GM12873 (cell line): Measurements from ENCODE around the gene DUSP22.

Experiments
- TF ChIP-seq, protein P1 (sequence below): IDR thresholded peaks from 2 replicates; pipeline ENCODE4 v1.5.1; 2012; ENCODE audit warnings: low read depth, mild to moderate bottlenecking, moderate library complexity, low read length, control low read depth; ENCODE audit not compliant: insufficient read depth; ENCODE audit errors: missing control alignments

DUSP22 gene

GRCh38 chr6:291697-292505, at the start of gene DUSP22:
Gene DUSP22, plus strand, starts transcription at chr6:292487. Its CDS starts 53 bp downstream, at chr6:292540.
- TF ChIP-seq, protein P1, sequence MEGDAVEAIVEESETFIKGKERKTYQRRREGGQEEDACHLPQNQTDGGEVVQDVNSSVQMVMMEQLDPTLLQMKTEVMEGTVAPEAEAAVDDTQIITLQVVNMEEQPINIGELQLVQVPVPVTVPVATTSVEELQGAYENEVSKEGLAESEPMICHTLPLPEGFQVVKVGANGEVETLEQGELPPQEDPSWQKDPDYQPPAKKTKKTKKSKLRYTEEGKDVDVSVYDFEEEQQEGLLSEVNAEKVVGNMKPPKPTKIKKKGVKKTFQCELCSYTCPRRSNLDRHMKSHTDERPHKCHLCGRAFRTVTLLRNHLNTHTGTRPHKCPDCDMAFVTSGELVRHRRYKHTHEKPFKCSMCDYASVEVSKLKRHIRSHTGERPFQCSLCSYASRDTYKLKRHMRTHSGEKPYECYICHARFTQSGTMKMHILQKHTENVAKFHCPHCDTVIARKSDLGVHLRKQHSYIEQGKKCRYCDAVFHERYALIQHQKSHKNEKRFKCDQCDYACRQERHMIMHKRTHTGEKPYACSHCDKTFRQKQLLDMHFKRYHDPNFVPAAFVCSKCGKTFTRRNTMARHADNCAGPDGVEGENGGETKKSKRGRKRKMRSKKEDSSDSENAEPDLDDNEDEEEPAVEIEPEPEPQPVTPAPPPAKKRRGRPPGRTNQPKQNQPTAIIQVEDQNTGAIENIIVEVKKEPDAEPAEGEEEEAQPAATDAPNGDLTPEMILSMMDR = no peak

- TF ChIP-seq, protein P1 = no peak
Observed at GRCh38 chr6:246352-246751, 45.9 kb upstream of the DUSP22 start.

DNA sequence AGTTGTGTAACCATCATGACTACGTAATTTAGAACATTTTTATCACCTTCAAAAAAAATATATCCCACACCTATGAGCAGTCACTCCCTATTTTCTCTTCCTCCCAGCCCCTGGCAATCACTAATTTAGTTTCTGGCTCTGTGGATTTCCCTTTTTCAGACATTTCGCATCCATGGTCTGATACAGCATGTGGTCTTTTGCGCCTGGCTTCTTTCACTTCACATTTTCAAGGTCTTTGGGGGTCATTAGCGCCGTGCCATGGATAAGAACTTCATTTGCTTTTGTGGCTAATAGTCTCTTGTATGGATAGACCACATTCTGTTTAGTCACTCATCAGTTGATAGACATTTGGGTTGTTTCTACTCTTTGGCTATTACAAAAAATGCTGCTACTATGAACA, 44.9 kb upstream of the DUSP22 start:
- TF ChIP-seq, protein P1 = no peak

GRCh38 chr6:250676-251075, 41.6 kb upstream of the DUSP22 start:
- TF ChIP-seq, protein P1 = no peak

DNA sequence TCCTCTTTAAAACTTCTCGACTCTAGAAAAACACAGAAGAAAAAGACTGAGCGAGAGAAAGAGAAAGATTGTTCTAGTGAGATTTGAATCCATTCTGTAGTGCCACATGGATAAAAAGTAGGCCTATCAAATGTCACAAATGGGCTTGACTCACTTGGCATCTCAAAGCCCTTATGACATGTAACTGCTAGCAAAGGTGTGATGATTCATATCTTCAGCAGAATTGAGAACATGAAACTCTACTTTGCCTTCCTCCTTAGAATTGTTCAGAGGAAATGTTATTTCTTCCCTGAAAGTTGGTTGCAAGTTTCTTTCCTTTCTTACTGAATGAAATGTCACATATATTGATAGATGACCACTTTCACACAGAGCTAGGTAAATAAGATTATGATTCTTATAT, 40.4 kb upstream of the DUSP22 start:
- TF ChIP-seq, protein P1 = no peak

DNA sequence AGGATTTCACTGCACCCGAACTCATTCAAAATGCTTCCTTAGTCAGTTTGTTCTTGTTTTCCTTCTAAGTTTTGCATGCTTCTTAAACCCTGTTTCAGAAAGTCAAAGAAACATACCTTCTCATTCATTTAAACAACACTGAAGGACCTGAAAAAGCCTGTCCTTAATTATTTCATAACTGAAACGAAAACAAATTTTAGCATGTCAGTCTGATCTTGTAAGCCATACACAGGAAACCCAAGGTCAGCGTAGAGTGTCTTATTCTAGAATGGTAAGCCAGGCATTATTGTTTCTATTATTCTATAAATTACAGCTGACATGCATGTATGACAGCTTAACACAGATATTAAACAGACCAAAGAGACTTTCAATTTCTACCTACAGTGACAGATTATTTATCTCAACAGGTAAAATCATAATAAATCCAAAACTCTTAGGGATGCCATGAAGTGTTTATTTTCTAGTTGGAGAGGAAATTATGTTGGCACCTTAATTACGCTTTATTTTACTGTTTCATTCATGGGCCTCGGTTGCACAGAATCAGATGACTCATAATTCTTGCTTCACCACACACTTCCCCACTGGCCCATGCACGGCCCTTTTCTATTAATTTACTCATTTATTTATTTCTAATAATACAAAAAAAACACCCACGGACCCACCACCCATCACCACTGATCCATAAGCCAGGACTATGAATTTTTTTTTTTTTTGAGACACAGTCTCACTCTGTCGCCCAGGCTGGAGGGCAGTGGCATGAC, 39.3 kb upstream of the DUSP22 start:
- TF ChIP-seq, protein P1 = no peak

GRCh38 chr6:254016-254415, 38.3 kb upstream of the DUSP22 start:
- TF ChIP-seq, protein P1 = no peak
